SK-N-SH (cell line): ENCODE measurements around the gene USPL1. TPM values are rescaled to one million over a fixed set of nuclear protein-coding genes. Genes with fewer than 3 reads are reported as not detected.

Source experiments
- CTCF ChIA-PET: fragments of 300-600, 350-600 bp; formaldehyde crosslinking; extraction: SDS; loops from one replicate; lab custom pipeline; 2021; lab: Yijun Ruan, JAX
- POLR2A ChIA-PET: fragments of 350-600 bp; sonication (Branson Sonifier 250); formaldehyde crosslinking; extraction: SDS; loops from one replicate; lab custom pipeline; 2020; ENCODE audit warnings: antibody characterized with exemption, inconsistent platforms; lab: Yijun Ruan, JAX
- DNase-seq: peaks from one replicate; pipeline ENCODE4 v3.0.0; 2012
- H2AFZ ChIP-seq: fragments of 200-600 bp; sonication (generic); 2 replicates; pipeline ENCODE4 v1.8.1; 2016; ENCODE audit warnings: antibody characterized with exemption, mild to moderate bottlenecking, low read depth
- H3F3A ChIP-seq: fragments of 200-600 bp; sonication (generic); replicated peaks from 2 replicates; pipeline ENCODE3; 2016; ENCODE audit warnings: antibody characterized with exemption, mild to moderate bottlenecking; ENCODE audit not compliant: insufficient read depth
- H3K27ac ChIP-seq, 2 experiments: fragments of 200-500 bp in 1 of 2; fragments of 200-600 bp in 1 of 2; sonication (Bioruptor generic) in 1 of 2; sonication (generic), shearing (Covaris generic) in 1 of 2; 2 replicates each; pipeline versions ENCODE4 v1.5.1 to v1.6.1; 2014 to 2016; ENCODE audit warnings: low read depth in 2 of 2, inconsistent platforms in 1 of 2, low read length in 1 of 2, mild to moderate bottlenecking in 1 of 2, mixed read lengths in 1 of 2
- H3K27me3 ChIP-seq: fragments of 200-600 bp; sonication (generic), shearing (Covaris generic); 2 replicates; pipeline ENCODE4 v1.6.1; 2016; ENCODE audit warnings: mixed run types; ENCODE audit not compliant: insufficient read depth
- H3K36me3 ChIP-seq, 2 experiments: fragments of 200-500 bp in 1 of 2; fragments of 200-600 bp in 1 of 2; sonication (Bioruptor generic) in 1 of 2; sonication (generic) in 1 of 2; replicated peaks in 1 of 2; 2 replicates each; pipeline versions ENCODE3 to v1.5.1; 2014 to 2016; ENCODE audit warnings: low read length in 1 of 2, mild to moderate bottlenecking in 1 of 2; ENCODE audit not compliant: insufficient read depth in 2 of 2, control insufficient read depth in 1 of 2
- H3K4me1 ChIP-seq, 2 experiments: fragments of 200-500 bp in 1 of 2; fragments of 200-600 bp in 1 of 2; sonication (Bioruptor generic) in 1 of 2; sonication (generic), shearing (Covaris generic) in 1 of 2; 2 replicates each; pipeline versions ENCODE4 v1.5.1 to v1.6.1; 2014 to 2016; ENCODE audit warnings: low read depth in 1 of 2, low read length in 1 of 2, mixed run types in 1 of 2; ENCODE audit not compliant: insufficient read depth in 2 of 2, control insufficient read depth in 1 of 2
- H3K4me2 ChIP-seq: fragments of 200-600 bp; sonication (generic), shearing (Covaris generic); 2 replicates; pipeline ENCODE4 v1.6.1; 2017; ENCODE audit warnings: mixed run types
- H3K4me3 ChIP-seq, 2 experiments: fragments of 200-500 bp in 1 of 2; fragments of 200-600 bp in 1 of 2; sonication (Bioruptor generic) in 1 of 2; sonication (generic), shearing (Covaris generic) in 1 of 2; 2 replicates each; pipeline versions ENCODE4 v1.5.1 to v1.8.1; 2014 to 2016; ENCODE audit warnings: low read depth in 2 of 2, inconsistent platforms in 1 of 2, low read length in 1 of 2, mild to moderate bottlenecking in 1 of 2, mixed read lengths in 1 of 2, moderate library complexity in 1 of 2
- H3K79me2 ChIP-seq: fragments of 200-600 bp; sonication (generic); 2 replicates; pipeline ENCODE4 v1.8.1; 2017; ENCODE audit warnings: mild to moderate bottlenecking; ENCODE audit not compliant: insufficient read depth
- H3K9ac ChIP-seq: fragments of 200-600 bp; sonication (generic); 2 replicates; pipeline ENCODE4 v1.6.1; 2017; ENCODE audit warnings: mixed run types
- H3K9me2 ChIP-seq: fragments of 200-600 bp; sonication (generic); 2 replicates; pipeline ENCODE4 v1.6.1; 2017; ENCODE audit warnings: mixed run types
- H3K9me3 ChIP-seq: fragments of 200-600 bp; sonication (generic); 2 replicates; pipeline ENCODE4 v1.6.1; 2017; ENCODE audit warnings: mixed run types, mild to moderate bottlenecking, moderate library complexity
- H4K20me1 ChIP-seq: fragments of 200-600 bp; sonication (generic); 2 replicates; pipeline ENCODE4 v1.6.1; 2017; ENCODE audit warnings: mild to moderate bottlenecking, mixed run types; ENCODE audit not compliant: insufficient read depth
- CHD2 ChIP-seq: fragments of 150-350 bp; IDR thresholded peaks from 2 replicates; pipeline ENCODE4 v1.6.1; 2018; ENCODE audit warnings: low read length; ENCODE audit not compliant: partially characterized antibody
- ELF1 ChIP-seq: IDR thresholded peaks from 2 replicates; pipeline ENCODE4 v1.4.0; 2012
- FOSL2 ChIP-seq: IDR thresholded peaks from 2 replicates; pipeline ENCODE4 v1.4.0; 2012; ENCODE audit warnings: low read depth, mild to moderate bottlenecking, moderate library complexity, borderline replicate concordance
- FOXJ3 ChIP-seq: sonication (generic); formaldehyde crosslinking; IDR thresholded peaks from 2 replicates; pipeline ENCODE4 v1.5.1; 2020; ENCODE audit warnings: mild to moderate bottlenecking, missing genetic modification reagents
- FOXM1 ChIP-seq: IDR thresholded peaks from 2 replicates; pipeline ENCODE4 v1.4.0; 2012; ENCODE audit warnings: low read depth, mild to moderate bottlenecking
- GABPA ChIP-seq: IDR thresholded peaks from 2 replicates; pipeline ENCODE4 v1.4.0; 2012; ENCODE audit warnings: low read depth, mild to moderate bottlenecking
- JUND ChIP-seq: IDR thresholded peaks from 2 replicates; pipeline ENCODE4 v1.4.0; 2012
- MEF2A ChIP-seq: IDR thresholded peaks from 2 replicates; pipeline ENCODE4 v1.4.0; 2012; ENCODE audit warnings: low read depth, borderline replicate concordance
- MXI1 ChIP-seq: IDR thresholded peaks from 2 replicates; pipeline ENCODE4 v1.6.1; 2012; ENCODE audit warnings: mild to moderate bottlenecking, low read depth, low read length, improper control_type of control experiment
- POLR2AphosphoS5 ChIP-seq: IDR thresholded peaks from 2 replicates; pipeline ENCODE4 v1.6.1; 2012; ENCODE audit warnings: low read depth, low read length
- RAD21 ChIP-seq: IDR thresholded peaks from 2 replicates; pipeline ENCODE4 v1.6.1; 2012; ENCODE audit warnings: mild to moderate bottlenecking, low read length
- RXRA ChIP-seq: IDR thresholded peaks from 2 replicates; pipeline ENCODE4 v1.4.0; 2012; ENCODE audit warnings: low read depth, mild to moderate bottlenecking, borderline replicate concordance
- SMC3 ChIP-seq: IDR thresholded peaks from 2 replicates; pipeline ENCODE4 v1.6.1; 2012; ENCODE audit warnings: low read depth, low read length, improper control_type of control experiment
- TAF1 ChIP-seq: IDR thresholded peaks from 2 replicates; pipeline ENCODE4 v1.6.1; 2012; ENCODE audit warnings: low read depth, mild to moderate bottlenecking, low read length, moderate library complexity, borderline replicate concordance
- TCF12 ChIP-seq: IDR thresholded peaks from 2 replicates; pipeline ENCODE4 v1.4.0; 2012
- WGBS: methylation state at CpG from one replicate; pipeline ENCODE4 v1.1.6; 2017; ENCODE audit warnings: low lambda C conversion rate; 5-methylcytosine and 5-hydroxymethylcytosine counted together
- polyA plus RNA-seq, 3 experiments: library from polyadenylated mRNA; depleted of rRNA; stranded (reverse); fragments of >200 nt; gene quantifications; 2 replicates each; pipeline ENCODE4 v1.2.3, GENCODE V29; 2012
- TF ChIP-seq, protein P1 (sequence below): IDR thresholded peaks from 2 replicates; pipeline ENCODE4 v1.4.0; 2012; ENCODE audit warnings: low read depth, borderline replicate concordance
- TF ChIP-seq, protein P2 (sequence below): IDR thresholded peaks from 2 replicates; pipeline ENCODE4 v1.4.0; 2012; ENCODE audit warnings: low read depth, borderline replicate concordance

USPL1 gene
- polyA plus RNA-seq, 1 of the 3 experiments (the other 2 are of a cell fraction), result 6.4 TPM

DNA sequence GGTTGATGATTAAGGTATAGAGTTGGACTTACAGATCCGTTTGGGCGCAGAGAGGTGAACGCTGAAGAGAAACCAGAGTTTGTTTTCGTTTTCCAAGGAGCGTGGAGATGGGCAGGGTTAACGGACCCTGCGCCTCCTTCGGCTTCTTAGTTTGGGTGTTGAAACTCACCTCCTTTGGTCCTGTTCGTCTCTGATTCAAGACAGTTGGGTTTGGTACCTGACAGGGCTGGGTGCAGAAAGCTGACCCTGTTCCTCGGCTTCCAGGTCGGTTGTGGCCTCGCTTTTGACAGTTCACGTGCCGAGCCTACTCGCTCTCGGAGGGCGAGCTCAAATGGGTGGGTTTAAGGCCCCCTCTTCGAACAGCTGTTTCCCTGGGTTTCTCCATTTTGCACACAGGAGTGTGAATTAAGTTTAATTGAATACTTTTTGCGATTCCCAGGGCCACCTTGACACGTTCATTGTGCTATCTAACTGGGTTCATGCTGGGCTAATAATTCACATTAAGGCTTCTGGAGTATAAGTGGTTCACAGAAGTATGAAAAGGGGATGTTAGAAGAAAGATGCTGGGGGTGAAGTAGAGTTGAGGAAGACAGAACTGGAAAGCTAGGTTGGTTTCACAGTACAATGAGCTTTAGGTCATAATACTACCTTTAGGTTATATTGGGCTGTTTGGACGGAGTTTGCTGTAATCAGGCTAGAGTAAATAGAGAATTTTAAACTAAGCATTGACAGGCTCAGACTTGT lies 638 bp downstream of the USPL1 start:
- ChIA-PET POLR2A (interaction anchor here (0.7 to 3.6 kb wide), 6 partner anchors 42 to 486 kb away, joined by 3 to 25 read pairs (median 5); partner anchors contain the start of gene HMGB1), CTCF (interaction anchor here (0.8 to 2.1 kb wide), 8 partner anchors 12 to 503 kb away, joined by 3 to 10 read pairs (median 4); no protein-coding TSS in a partner anchor)
- H3K9me3 ChIP-seq, result no peaks in the 10 kb centered on the region
- TF ChIP-seq CHD2, result no peak
- TF ChIP-seq, protein P1, sequence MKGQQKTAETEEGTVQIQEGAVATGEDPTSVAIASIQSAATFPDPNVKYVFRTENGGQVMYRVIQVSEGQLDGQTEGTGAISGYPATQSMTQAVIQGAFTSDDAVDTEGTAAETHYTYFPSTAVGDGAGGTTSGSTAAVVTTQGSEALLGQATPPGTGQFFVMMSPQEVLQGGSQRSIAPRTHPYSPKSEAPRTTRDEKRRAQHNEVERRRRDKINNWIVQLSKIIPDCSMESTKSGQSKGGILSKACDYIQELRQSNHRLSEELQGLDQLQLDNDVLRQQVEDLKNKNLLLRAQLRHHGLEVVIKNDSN, result no peak
- peak; percentile 72; the same call in 1 of the 2 replicates for TF ChIP-seq MXI1
- TF ChIP-seq, protein P2, sequence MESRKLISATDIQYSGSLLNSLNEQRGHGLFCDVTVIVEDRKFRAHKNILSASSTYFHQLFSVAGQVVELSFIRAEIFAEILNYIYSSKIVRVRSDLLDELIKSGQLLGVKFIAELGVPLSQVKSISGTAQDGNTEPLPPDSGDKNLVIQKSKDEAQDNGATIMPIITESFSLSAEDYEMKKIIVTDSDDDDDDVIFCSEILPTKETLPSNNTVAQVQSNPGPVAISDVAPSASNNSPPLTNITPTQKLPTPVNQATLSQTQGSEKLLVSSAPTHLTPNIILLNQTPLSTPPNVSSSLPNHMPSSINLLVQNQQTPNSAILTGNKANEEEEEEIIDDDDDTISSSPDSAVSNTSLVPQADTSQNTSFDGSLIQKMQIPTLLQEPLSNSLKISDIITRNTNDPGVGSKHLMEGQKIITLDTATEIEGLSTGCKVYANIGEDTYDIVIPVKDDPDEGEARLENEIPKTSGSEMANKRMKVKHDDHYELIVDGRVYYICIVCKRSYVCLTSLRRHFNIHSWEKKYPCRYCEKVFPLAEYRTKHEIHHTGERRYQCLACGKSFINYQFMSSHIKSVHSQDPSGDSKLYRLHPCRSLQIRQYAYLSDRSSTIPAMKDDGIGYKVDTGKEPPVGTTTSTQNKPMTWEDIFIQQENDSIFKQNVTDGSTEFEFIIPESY, result no peak
- TF ChIP-seq POLR2AphosphoS5, result no peak
- no peak for TF ChIP-seq RXRA
- TF ChIP-seq TCF12, result no peak
- no peak for TF ChIP-seq MEF2A
- H4K20me1 ChIP-seq, result peaks cover 20% of the 10 kb centered on the region; the same call in 1 of the 2 replicates
- H3F3A ChIP-seq, result peaks cover 14% of the 10 kb centered on the region
- under 1% methylated on average over 21 of the region's 21 CpGs for WGBS
- peak overlapping the region; percentile 96 to 98 for H3K4me3 ChIP-seq
- peaks cover 14% of the 10 kb centered on the region in 2 experiments; a peak in 3 of 4 replicates for H3K4me1 ChIP-seq
- peak overlapping the region; percentile 85 for H3K9ac ChIP-seq
- DNase-seq, result no peak
- peak overlapping the region; percentile 81 for H3K4me2 ChIP-seq
- H3K27me3 ChIP-seq, result no peaks in the 10 kb centered on the region
- H3K36me3 ChIP-seq, result peaks cover 16 to 25% of the 10 kb centered on the region in 2 experiments
- H3K9me2 ChIP-seq, result no peaks in the 10 kb centered on the region
- peak overlapping the region; percentile 88 for H2AFZ ChIP-seq
- peaks cover 90% of the 10 kb centered on the region for H3K79me2 ChIP-seq
- H3K27ac ChIP-seq, result peak overlapping the region; percentile 91 to 100

DNA sequence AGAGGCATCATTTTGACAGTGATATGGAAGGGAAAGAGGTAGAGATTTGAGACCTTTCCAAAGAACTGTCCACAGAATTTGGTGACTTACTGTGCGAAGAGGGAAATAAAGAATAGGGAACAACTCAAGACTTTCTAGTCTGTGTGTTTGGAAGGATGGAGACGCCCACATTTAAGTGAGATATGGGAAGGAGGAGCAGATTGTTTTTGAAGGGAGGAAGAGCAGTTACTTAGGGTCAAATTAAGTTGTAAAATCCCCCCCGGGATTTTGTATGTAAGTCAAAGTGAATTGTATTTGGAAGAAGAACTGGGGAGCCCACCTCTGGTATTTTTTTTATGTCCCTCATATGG lies 1.2 kb downstream of the USPL1 start:
- WGBS, result 25% methylated on average over 3 of the region's 3 CpGs
- H3K27ac ChIP-seq, result peak overlapping the region in 1 of 2 experiments; percentile 100; a peak in 2 of 4 replicates

More for the DNA sequence above, 1.2 kb downstream of the USPL1 start:
- Histone ChIP-seq H3K4me1 (peaks cover 14% of the 10 kb centered on the region in 2 experiments; a peak in 3 of 4 replicates), H3F3A (peaks cover 14% of the 10 kb centered on the region), H3K36me3 (peaks cover 21 to 28% of the 10 kb centered on the region in 2 experiments), H4K20me1 (peaks cover 20% of the 10 kb centered on the region; the same call in 1 of the 2 replicates), H3K27me3 (no peaks in the 10 kb centered on the region), H3K4me2 (peak overlapping the region; percentile 81), H2AFZ (no peak overlapping the region), H3K4me3 (peak overlapping the region; percentile 96 to 98), H3K9me2 (no peaks in the 10 kb centered on the region), H3K9me3 (no peaks in the 10 kb centered on the region), H3K9ac (peak overlapping the region; percentile 85), H3K79me2 (peaks cover 90% of the 10 kb centered on the region)
- no peak for TF ChIP-seq JUND
- no peak for TF ChIP-seq SMC3
- TF ChIP-seq MXI1, result no peak
- no peak for TF ChIP-seq ELF1
- TF ChIP-seq RAD21, result no peak
- TF ChIP-seq FOXM1, result no peak
- TF ChIP-seq MEF2A, result no peak
- TF ChIP-seq FOXJ3, result no peak
- no peak for TF ChIP-seq TAF1
- TF ChIP-seq GABPA, result no peak
- TF ChIP-seq CHD2, result no peak
- TF ChIP-seq FOSL2, result no peak
- DNase-seq, result no peak
- ChIA-PET CTCF (interaction anchor here (1.0 to 2.1 kb wide), 3 partner anchors 40 to 504 kb away, joined by 3 to 8 read pairs (median 4); no protein-coding TSS in a partner anchor), POLR2A (interaction anchor here (1.2 to 3.6 kb wide), 2 partner anchors 41 to 153 kb away, joined by 3 to 25 read pairs; partner anchors contain the start of gene HMGB1)
